Mesendoderm (in vitro differentiated cells): ENCODE data around the gene TSHZ2.

Experiments used
- DNase-seq: peaks from one replicate; pipeline ENCODE4 v3.0.0; 2013
- H2AK5ac ChIP-seq: 2 replicates; pipeline ENCODE4 v1.6.1; 2013; ENCODE audit warnings: low read length, inconsistent platforms
- H2BK120ac ChIP-seq: 2 replicates; pipeline ENCODE4 v1.6.1; 2013; ENCODE audit warnings: low read depth, mild to moderate bottlenecking, low read length, moderate library complexity, mixed read lengths
- H2BK15ac ChIP-seq: replicated peaks from 2 replicates; pipeline ENCODE4 v1.6.1; 2013; ENCODE audit warnings: low read depth, mild to moderate bottlenecking, moderate library complexity
- H2BK5ac ChIP-seq: 2 replicates; pipeline ENCODE4 v1.6.1; 2013; ENCODE audit warnings: low read length, inconsistent platforms
- H3K18ac ChIP-seq: 2 replicates; pipeline ENCODE4 v1.6.1; 2013; ENCODE audit warnings: mild to moderate bottlenecking, low read length, mixed read lengths
- H3K23ac ChIP-seq: one replicate; pipeline ENCODE4 v1.6.1; 2013; ENCODE audit warnings: low read length
- H3K27ac ChIP-seq: 2 replicates; pipeline ENCODE4 v1.5.1; 2013; ENCODE audit warnings: low read depth, mild to moderate bottlenecking, inconsistent platforms, low read length, moderate library complexity
- H3K27me3 ChIP-seq: 2 replicates; pipeline ENCODE4 v1.6.1; 2013; ENCODE audit warnings: low read length, control low read depth, mild to moderate bottlenecking, inconsistent platforms; ENCODE audit not compliant: insufficient read depth, poor library complexity
- H3K36me3 ChIP-seq: 2 replicates; pipeline ENCODE4 v1.6.1; 2013; ENCODE audit warnings: low read length, inconsistent platforms; ENCODE audit not compliant: control insufficient read depth, insufficient read depth
- H3K4ac ChIP-seq: one replicate; pipeline ENCODE4 v1.6.1; 2013; ENCODE audit warnings: low read depth, mild to moderate bottlenecking, low read length, moderate library complexity
- H3K4me1 ChIP-seq: 2 replicates; pipeline ENCODE4 v1.6.1; 2013; ENCODE audit warnings: low read depth, low read length, inconsistent platforms; ENCODE audit not compliant: control insufficient read depth
- H3K4me2 ChIP-seq: 2 replicates; pipeline ENCODE4 v1.6.1; 2013; ENCODE audit warnings: low read length
- H3K4me3 ChIP-seq: 2 replicates; pipeline ENCODE4 v1.5.1; 2013; ENCODE audit warnings: mild to moderate bottlenecking, low read length
- H3K56ac ChIP-seq: one replicate; pipeline ENCODE4 v1.6.1; 2013; ENCODE audit warnings: low read length
- H3K79me1 ChIP-seq: 2 replicates; pipeline ENCODE4 v1.6.1; 2013; ENCODE audit warnings: low read length, inconsistent platforms
- H3K79me2 ChIP-seq: 2 replicates; pipeline ENCODE4 v1.6.1; 2013; ENCODE audit warnings: mild to moderate bottlenecking, low read length; ENCODE audit not compliant: control insufficient read depth, insufficient read depth
- H3K9ac ChIP-seq: 2 replicates; pipeline ENCODE4 v1.6.1; 2013; ENCODE audit warnings: low read length, inconsistent platforms
- H4K5ac ChIP-seq: one replicate; pipeline ENCODE4 v1.6.1; 2013; ENCODE audit warnings: low read length
- H4K8ac ChIP-seq: one replicate; pipeline ENCODE4 v1.6.1; 2013; ENCODE audit warnings: low read depth, mild to moderate bottlenecking, control low read depth, low read length, moderate library complexity
- WGBS: extraction: QIAGEN DNeasy Blood & Tissue Kit; methylation state at CpG from one replicate; pipeline ENCODE4 v1.1.7; 2013; ENCODE audit warnings: low lambda C conversion rate, missing lambda C conversion rate; ENCODE audit not compliant: insufficient coverage; ENCODE audit errors: extremely low coverage; 5-methylcytosine and 5-hydroxymethylcytosine counted together

TSHZ2 gene

GRCh38 chr20:53157443-53158408 lies 185.6 kb downstream of the TSHZ2 start:
- no peak overlapping the region for H3K9ac ChIP-seq
- no peak overlapping the region for H3K18ac ChIP-seq
- peak; percentile 87 for DNase-seq
- no peaks in the 10 kb centered on the region for H3K79me1 ChIP-seq
- no peak overlapping the region for H3K56ac ChIP-seq
- no peak overlapping the region for H4K8ac ChIP-seq
- H2BK15ac ChIP-seq, result no peak overlapping the region
- H3K27ac ChIP-seq, result no peak overlapping the region
- H3K4me1 ChIP-seq, result peaks cover 2% of the 10 kb centered on the region
- no peaks in the 10 kb centered on the region for H3K27me3 ChIP-seq
- H3K4me2 ChIP-seq, result no peak overlapping the region
- no peak overlapping the region for H2AK5ac ChIP-seq
- no peaks in the 10 kb centered on the region for H3K79me2 ChIP-seq
- no peak overlapping the region for H3K4ac ChIP-seq
- H2BK120ac ChIP-seq, result no peak overlapping the region
- H3K36me3 ChIP-seq, result no peaks in the 10 kb centered on the region
- H3K4me3 ChIP-seq, result no peak overlapping the region
- no peak overlapping the region for H4K5ac ChIP-seq
- H2BK5ac ChIP-seq, result no peak overlapping the region
- no CpG with 5 or more reads among the region's 11 CpGs for WGBS
- no peak overlapping the region for H3K23ac ChIP-seq

GRCh38 chr20:53159160-53159559 lies 187.0 kb downstream of the TSHZ2 start:
- no peak overlapping the region for H4K5ac ChIP-seq
- H3K4me2 ChIP-seq, result no peak overlapping the region
- H2BK5ac ChIP-seq, result no peak overlapping the region
- no peak overlapping the region for H2BK15ac ChIP-seq
- no CpG with 5 or more reads among the region's 1 CpG for WGBS
- H4K8ac ChIP-seq, result no peak overlapping the region
- H3K56ac ChIP-seq, result no peak overlapping the region
- no peak overlapping the region for H2BK120ac ChIP-seq
- H3K27ac ChIP-seq, result no peak overlapping the region
- no peak overlapping the region for H3K23ac ChIP-seq
- no peaks in the 10 kb centered on the region for H3K36me3 ChIP-seq
- no peaks in the 10 kb centered on the region for H3K79me2 ChIP-seq
- H3K4me3 ChIP-seq, result no peak overlapping the region
- H3K4ac ChIP-seq, result no peak overlapping the region
- no peak for DNase-seq
- no peaks in the 10 kb centered on the region for H3K79me1 ChIP-seq
- peaks cover 2% of the 10 kb centered on the region for H3K4me1 ChIP-seq
- no peak overlapping the region for H3K9ac ChIP-seq
- no peaks in the 10 kb centered on the region for H3K27me3 ChIP-seq
- no peak overlapping the region for H3K18ac ChIP-seq
- H2AK5ac ChIP-seq, result no peak overlapping the region

- no peaks in the 10 kb centered on the region for H3K79me1 ChIP-seq
- peaks cover 2% of the 10 kb centered on the region for H3K4me1 ChIP-seq
- no peak overlapping the region for H3K4me3 ChIP-seq
- H4K8ac ChIP-seq, result no peak overlapping the region
- no peak overlapping the region for H3K4ac ChIP-seq
- H3K56ac ChIP-seq, result no peak overlapping the region
- no peak overlapping the region for H3K27ac ChIP-seq
- DNase-seq, result no peak
- no peaks in the 10 kb centered on the region for H3K36me3 ChIP-seq
- H3K9ac ChIP-seq, result no peak overlapping the region
- H2BK15ac ChIP-seq, result no peak overlapping the region
- no peak overlapping the region for H3K4me2 ChIP-seq
- no CpG with 5 or more reads among the region's 3 CpGs for WGBS
- H4K5ac ChIP-seq, result no peak overlapping the region
- H2BK5ac ChIP-seq, result no peak overlapping the region
- H2AK5ac ChIP-seq, result no peak overlapping the region
- H3K79me2 ChIP-seq, result no peaks in the 10 kb centered on the region
- no peak overlapping the region for H2BK120ac ChIP-seq
- no peak overlapping the region for H3K23ac ChIP-seq
- no peak overlapping the region for H3K18ac ChIP-seq
- H3K27me3 ChIP-seq, result no peaks in the 10 kb centered on the region
Measured at GRCh38 chr20:53161073-53161472, 188.9 kb downstream of the TSHZ2 start.

GRCh38 chr20:53161473-53161872 lies 189.3 kb downstream of the TSHZ2 start:
- H3K4me3 ChIP-seq, result no peak overlapping the region

GRCh38 chr20:53162251-53162835 lies 190.2 kb downstream of the TSHZ2 start:
- no peak overlapping the region for H3K27ac ChIP-seq
- DNase-seq, result peak; percentile 95
- no peak overlapping the region for H3K4me3 ChIP-seq

More at GRCh38 chr20:53161473-53161872, 189.3 kb downstream of the TSHZ2 start:
- Histone ChIP-seq H3K18ac (no peak overlapping the region), H3K4me2 (no peak overlapping the region), H3K23ac (no peak overlapping the region), H3K36me3 (no peaks in the 10 kb centered on the region), H3K9ac (no peak overlapping the region), H2BK5ac (no peak overlapping the region), H2BK120ac (no peak overlapping the region), H3K27ac (no peak overlapping the region), H3K4me1 (peaks cover 2% of the 10 kb centered on the region), H3K56ac (no peak overlapping the region), H3K4ac (no peak overlapping the region), H2BK15ac (no peak overlapping the region), H4K8ac (no peak overlapping the region), H2AK5ac (no peak overlapping the region), H3K79me1 (no peaks in the 10 kb centered on the region), H4K5ac (no peak overlapping the region), H3K79me2 (no peaks in the 10 kb centered on the region), H3K27me3 (no peaks in the 10 kb centered on the region)
- WGBS, result no CpG with 5 or more reads among the region's 4 CpGs
- DNase-seq, result no peak

More at GRCh38 chr20:53162251-53162835, 190.2 kb downstream of the TSHZ2 start:
- no CpG with 5 or more reads among the region's 13 CpGs for WGBS
- Histone ChIP-seq H3K4ac (no peak overlapping the region), H3K23ac (no peak overlapping the region), H4K8ac (peak overlapping the region; percentile 89), H3K9ac (no peak overlapping the region), H3K79me2 (no peaks in the 10 kb centered on the region), H4K5ac (no peak overlapping the region), H3K4me2 (peak overlapping the region; percentile 3), H2BK15ac (no peak overlapping the region), H2AK5ac (no peak overlapping the region), H3K79me1 (no peaks in the 10 kb centered on the region), H2BK5ac (no peak overlapping the region), H3K4me1 (peaks cover 2% of the 10 kb centered on the region), H3K18ac (peak overlapping the region; percentile 64), H2BK120ac (no peak overlapping the region), H3K27me3 (no peaks in the 10 kb centered on the region), H3K36me3 (no peaks in the 10 kb centered on the region), H3K56ac (peak overlapping the region; percentile 62)
